K562 (cell line): ENCODE results near the gene ZFX. TPM values are rescaled to one million over a fixed set of nuclear protein-coding genes. Genes with fewer than 3 reads are reported as not detected.

Experiments used
- ATAC-seq: fragments of 200-7000 bp; cut with Tn5 transposase; 3 replicates; pipeline ENCODE4 v1.9.1; 2020; ENCODE audit warnings: moderate library complexity
- BruUV-seq: library from RNA; stranded (reverse); fragments of 400-500 nt; replicated peaks from 2 replicates; lab custom pipeline; 2021; lab: Mats Ljungman, UMichigan
- CTCF ChIA-PET: fragments of 300-600 bp; formaldehyde crosslinking; extraction: SDS; loops from one replicate; lab custom pipeline; 2021; ENCODE audit warnings: low intra/inter-chr PET ratio; lab: Yijun Ruan, JAX
- POLR2A ChIA-PET: fragments of 300-600, 350-650 bp; sonication (Branson Sonifier 250); formaldehyde crosslinking; extraction: SDS; loops from one replicate; lab custom pipeline; 2021; ENCODE audit warnings: antibody characterized with exemption, inconsistent platforms; lab: Yijun Ruan, JAX
- DNase-seq, 4 experiments: peaks; one replicate each; pipeline versions ENCODE4 v3.0.0 to v3.0.0-alpha.2; 2011 to 2018; ENCODE audit warnings: low spot score in 3 of 4, mixed read lengths in 3 of 4; ENCODE audit errors: extremely low read depth in 1 of 4
- FAIRE-seq: peaks from 2 replicates; lab custom pipeline; 2011; peaks lifted over from hg19 to GRCh38; lab: Jason Lieb, UNC
- H2AFZ ChIP-seq: 2 replicates; pipeline ENCODE4 v1.6.0; 2011; ENCODE audit warnings: low read depth, low read length, control low read depth, inconsistent platforms
- H3K27ac ChIP-seq: fragments of 200-600 bp; 3 replicates; pipeline ENCODE4 v1.8.0; 2011; ENCODE audit warnings: low read depth, mild to moderate bottlenecking, control low read depth, inconsistent platforms, low read length, moderate library complexity, mixed read lengths; ENCODE audit errors: extremely low read depth
- H3K27me3 ChIP-seq, 2 experiments: fragments of 300-600 bp in 1 of 2; 2 replicates in 1 of 2; 3 replicates in 1 of 2; pipeline versions ENCODE4 v1.6.0 to v1.8.0; 2011; ENCODE audit warnings: inconsistent platforms in 2 of 2, low read length in 2 of 2, mild to moderate bottlenecking in 1 of 2, mixed read lengths in 1 of 2, moderate library complexity in 1 of 2; ENCODE audit not compliant: control insufficient read depth in 2 of 2, insufficient read depth in 2 of 2
- H3K36me3 ChIP-seq: fragments of 300-600 bp; 3 replicates; pipeline ENCODE4 v1.8.0; 2011; ENCODE audit warnings: mild to moderate bottlenecking, low read length, inconsistent platforms; ENCODE audit not compliant: control insufficient read depth, insufficient read depth
- H3K4me1 ChIP-seq, 2 experiments: fragments of 200-600 bp in 1 of 2; replicated peaks in 1 of 2; 2 replicates in 1 of 2; 3 replicates in 1 of 2; pipeline versions ENCODE4 v1.5.1 to v1.8.0; 2011; ENCODE audit warnings: inconsistent platforms in 2 of 2, low read length in 2 of 2, mild to moderate bottlenecking in 1 of 2, mixed read lengths in 1 of 2, moderate library complexity in 1 of 2; ENCODE audit not compliant: control insufficient read depth in 2 of 2, insufficient read depth in 2 of 2
- H3K4me2 ChIP-seq: 2 replicates; pipeline ENCODE4 v1.6.1; 2011; ENCODE audit warnings: low read length, control low read depth, inconsistent platforms, mixed read lengths; ENCODE audit not compliant: insufficient read depth
- H3K4me3 ChIP-seq: fragments of 200-600 bp; sonication (generic), shearing (Covaris generic); 2 replicates; pipeline ENCODE4 v1.5.1; 2016; ENCODE audit warnings: control low read depth, inconsistent platforms
- H3K79me2 ChIP-seq: fragments of 200-600 bp; 3 replicates; pipeline ENCODE4 v1.8.0; 2011; ENCODE audit warnings: low read length, inconsistent platforms; ENCODE audit not compliant: control insufficient read depth, insufficient read depth
- H3K9ac ChIP-seq, 2 experiments: 2 replicates each; pipeline versions ENCODE4 v1.6.0 to v1.6.1; 2011; ENCODE audit warnings: low read depth in 2 of 2, low read length in 2 of 2, control low read depth in 1 of 2, inconsistent platforms in 1 of 2, mild to moderate bottlenecking in 1 of 2, mixed read lengths in 1 of 2; ENCODE audit not compliant: insufficient read depth in 1 of 2
- H3K9me1 ChIP-seq: one replicate; pipeline ENCODE4 v1.6.0; 2011; ENCODE audit warnings: inconsistent platforms, mild to moderate bottlenecking, low read length, moderate library complexity; ENCODE audit not compliant: control insufficient read depth, insufficient read depth
- H3K9me3 ChIP-seq: replicated peaks from 2 replicates; pipeline ENCODE4 v1.5.1; 2011; ENCODE audit warnings: low read depth, low read length, inconsistent platforms; ENCODE audit not compliant: control insufficient read depth, insufficient read depth
- H4K20me1 ChIP-seq: replicated peaks from 2 replicates; pipeline ENCODE4 v1.6.1; 2011; ENCODE audit warnings: low read length, inconsistent platforms, mixed read lengths; ENCODE audit not compliant: control insufficient read depth, insufficient read depth
- FOSL1 ChIP-seq: fragments of 200-800 bp; sonication (Bioruptor generic); conservative IDR thresholded peaks from 2 replicates; pipeline ENCODE4 v1.6.1; 2016; ENCODE audit warnings: missing genetic modification characterization, missing compliant biosample characterization
- HCFC1 ChIP-seq: IDR thresholded peaks from 2 replicates; pipeline ENCODE4 v1.6.1; 2012; ENCODE audit warnings: low read depth, low read length, improper control_type of control experiment
- MAFG ChIP-seq: fragments of 450-650 bp; conservative IDR thresholded peaks from 2 replicates; pipeline ENCODE4 v1.6.1; 2016; ENCODE audit warnings: missing genetic modification characterization, missing compliant biosample characterization
- PHF21A ChIP-seq: fragments of 450-650 bp; IDR thresholded peaks from 2 replicates; pipeline ENCODE4 v1.6.1; 2017; ENCODE audit warnings: low read depth, borderline replicate concordance
- SMAD3 ChIP-seq: fragments of 450-650 bp; formaldehyde crosslinking; conservative IDR thresholded peaks from 2 replicates; pipeline ENCODE4 v1.4.0; 2020; ENCODE audit warnings: mild to moderate bottlenecking
- SMARCA5 ChIP-seq: fragments of 450-650 bp; IDR thresholded peaks from 2 replicates; pipeline ENCODE4 v1.6.1; 2016
- YY1 ChIP-seq, 3 experiments: IDR thresholded peaks; 2 replicates each; pipeline ENCODE4 v1.6.1; 2011; ENCODE audit warnings: low read length in 2 of 3, mild to moderate bottlenecking in 2 of 3, moderate library complexity in 2 of 3, borderline replicate concordance in 1 of 3, control low read depth in 1 of 3, low read depth in 1 of 3; ENCODE audit not compliant: insufficient read depth in 3 of 3, insufficient replicate concordance in 2 of 3, control insufficient read depth in 1 of 3, insufficient read length in 1 of 3; ENCODE audit errors: extremely low read depth in 1 of 3
- ZNF699 ChIP-seq: fragments of 250-450 bp; sonication (Bioruptor Pico); IDR thresholded peaks from 2 replicates; pipeline ENCODE4 v1.8.0; 2021; ENCODE audit warnings: mild to moderate bottlenecking, moderate library complexity; ENCODE audit not compliant: insufficient replicate concordance
- WGBS: fragments of 100-300 bp; shearing (Covaris generic); methylation state at CpG from one replicate; pipeline ENCODE4 v1.1.6; 2016; ENCODE audit warnings: low coverage, mixed read lengths; ENCODE audit not compliant: insufficient coverage; ENCODE audit errors: missing lambda C conversion rate; 5-methylcytosine and 5-hydroxymethylcytosine counted together
- in situ Hi-C: fragments of 300-500 bp; cut with MboI; formaldehyde crosslinking; loops from 4 replicates; pipeline ENCODE4 v1.15.0; 2018; ENCODE audit warnings: inconsistent platforms, mixed read lengths
- intact Hi-C: fragments of 100-400 bp; cut with micrococcal nuclease; formaldehyde crosslinking; loops from 2 replicates; pipeline ENCODE4 v1.14.2; 2022
- polyA plus RNA-seq, 8 experiments: library from polyadenylated mRNA; depleted of rRNA in 4 of 8; stranded (reverse) in 5 of 8; unstranded in 3 of 8; fragments of >200 nt; fragmentation: Nextera tagmentation in 2 of 8; fragmentation: Illumina TruSeq in 1 of 8; extraction: Ambion mirVana in 2 of 8; extraction: Trizol in 1 of 8; gene quantifications; 2 replicates each; pipeline versions ENCODE4 v1.2.1 to v1.2.3, GENCODE V29; 2011 to 2014; ENCODE audit warnings: inconsistent platforms in 1 of 8, missing spikeins in 1 of 8
- total RNA-seq, 7 experiments: library from RNA; depleted of rRNA in 6 of 7; stranded (reverse); fragments of >200 nt in 6 of 7; fragmentation: Illumina TruSeq in 2 of 7; extraction: Trizol in 2 of 7; gene quantifications; 2 replicates each; pipeline versions ENCODE4 v1.2.1 to v1.2.3, GENCODE V29; 2011 to 2021; ENCODE audit warnings: low replicate concordance in 1 of 7
- TF ChIP-seq, protein P1 (sequence below): fragments of 450-650 bp; formaldehyde crosslinking; IDR thresholded peaks from 2 replicates; pipeline ENCODE4 v1.4.0; 2020; ENCODE audit warnings: mild to moderate bottlenecking, moderate library complexity

ZFX gene
- total and polyA plus RNA-seq, 9 of the 15 experiments (the other 6 are each of a cell fraction or from before 2014, with no cell fraction given): 5.3 to 25.2 (median 11.4) TPM

DNA sequence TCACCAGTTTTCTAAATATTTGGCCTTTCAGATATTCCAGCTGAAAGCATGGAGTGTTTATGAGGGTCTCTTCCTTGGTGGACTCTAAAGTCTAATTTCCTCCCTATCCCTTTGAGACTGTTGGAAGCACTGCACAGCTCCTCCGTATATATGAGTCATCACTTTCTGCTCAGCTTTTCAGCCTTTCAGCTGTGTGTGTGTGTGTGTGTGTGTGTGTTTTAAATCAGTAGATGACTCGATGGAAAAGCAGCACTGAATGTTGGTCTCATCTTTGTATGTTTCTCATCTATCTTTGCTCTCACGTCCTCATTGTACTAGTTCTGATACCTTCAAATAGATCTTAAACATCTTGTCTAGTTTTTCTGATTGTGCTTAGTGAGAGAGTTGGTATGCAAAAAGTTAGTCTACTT lies 81.6 kb downstream of the ZFX start (continued):
- TF ChIP-seq FOSL1 (tag): peak; percentile 91

GRCh38 chrX:24231641-24232179 lies 82.2 kb downstream of the ZFX start:
- no peaks in the 10 kb centered on the region for H3K9me3 ChIP-seq
- in situ Hi-C loops: no loop called here
- no peaks in the 10 kb centered on the region for H3K9me1 ChIP-seq
- H3K4me3 ChIP-seq: no peak overlapping the region
- ChIA-PET CTCF (no interaction called here), POLR2A (interaction anchor here (0.6 to 0.8 kb wide), 2 partner anchors 8 to 80 kb away, joined by 3 read pairs; no protein-coding TSS in a partner anchor)
- H3K27ac ChIP-seq: peak overlapping the region; percentile 80; the same call in 1 of the 3 replicates
- no peaks in the 10 kb centered on the region for H3K27me3 ChIP-seq
- whole genome bisulfite sequencing: 11% methylated on average over 1 of the region's 1 CpG
- no TSS peak for BruUV-seq
- no peak for TF ChIP-seq SMARCA5
- TF ChIP-seq YY1 (IDR thresholded peaks at IDR 0.05; ENCODE audit: borderline replicate concordance in 1 of 3, control insufficient read depth in 1 of 3, extremely low read depth in 1 of 3, insufficient read depth in 3 of 3, insufficient read length in 1 of 3, insufficient replicate concordance in 2 of 3, low read depth in 1 of 3, low read length in 2 of 3): no peak
- no peak for TF ChIP-seq HCFC1
- TF ChIP-seq MAFG (tag): no peak
- no peak for TF ChIP-seq SMAD3
- no peak for TF ChIP-seq ZNF699 (CRISPR knock-in tag)
- TF ChIP-seq, protein P1, sequence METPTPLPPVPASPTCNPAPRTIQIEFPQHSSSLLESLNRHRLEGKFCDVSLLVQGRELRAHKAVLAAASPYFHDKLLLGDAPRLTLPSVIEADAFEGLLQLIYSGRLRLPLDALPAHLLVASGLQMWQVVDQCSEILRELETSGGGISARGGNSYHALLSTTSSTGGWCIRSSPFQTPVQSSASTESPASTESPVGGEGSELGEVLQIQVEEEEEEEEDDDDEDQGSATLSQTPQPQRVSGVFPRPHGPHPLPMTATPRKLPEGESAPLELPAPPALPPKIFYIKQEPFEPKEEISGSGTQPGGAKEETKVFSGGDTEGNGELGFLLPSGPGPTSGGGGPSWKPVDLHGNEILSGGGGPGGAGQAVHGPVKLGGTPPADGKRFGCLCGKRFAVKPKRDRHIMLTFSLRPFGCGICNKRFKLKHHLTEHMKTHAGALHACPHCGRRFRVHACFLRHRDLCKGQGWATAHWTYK (CRISPR knock-in tag): no peak
- no peak for TF ChIP-seq PHF21A
- peak overlapping the region; percentile 73; the same call in 1 of the 2 replicates for H2AFZ ChIP-seq
- intact Hi-C loops: no loop called here
- no peaks in the 10 kb centered on the region for H3K36me3 ChIP-seq
- H3K79me2 ChIP-seq: no peaks in the 10 kb centered on the region
- no peak for ATAC-seq
- H4K20me1 ChIP-seq: no peaks in the 10 kb centered on the region
- H3K4me2 ChIP-seq: no peak overlapping the region
- H3K9ac ChIP-seq: no peak overlapping the region
- FAIRE-seq: no peak
- DNase-seq: no peak
- peaks cover 12 to 25% of the 10 kb centered on the region in 2 experiments; a peak in 4 of 5 replicates for H3K4me1 ChIP-seq
